HCT116 (cell line): ENCODE data around the gene ADD3.

Experiments
- EZH2phosphoT487 ChIP-seq: fragments of 200-600 bp; IDR thresholded peaks from 2 replicates; pipeline ENCODE4 v1.6.1; 2018; ENCODE audit warnings: antibody characterized with exemption, borderline replicate concordance
- RAD21 ChIP-seq: IDR thresholded peaks from 2 replicates; pipeline ENCODE4 v1.6.1; 2012; ENCODE audit warnings: low read depth, mild to moderate bottlenecking

DNA sequence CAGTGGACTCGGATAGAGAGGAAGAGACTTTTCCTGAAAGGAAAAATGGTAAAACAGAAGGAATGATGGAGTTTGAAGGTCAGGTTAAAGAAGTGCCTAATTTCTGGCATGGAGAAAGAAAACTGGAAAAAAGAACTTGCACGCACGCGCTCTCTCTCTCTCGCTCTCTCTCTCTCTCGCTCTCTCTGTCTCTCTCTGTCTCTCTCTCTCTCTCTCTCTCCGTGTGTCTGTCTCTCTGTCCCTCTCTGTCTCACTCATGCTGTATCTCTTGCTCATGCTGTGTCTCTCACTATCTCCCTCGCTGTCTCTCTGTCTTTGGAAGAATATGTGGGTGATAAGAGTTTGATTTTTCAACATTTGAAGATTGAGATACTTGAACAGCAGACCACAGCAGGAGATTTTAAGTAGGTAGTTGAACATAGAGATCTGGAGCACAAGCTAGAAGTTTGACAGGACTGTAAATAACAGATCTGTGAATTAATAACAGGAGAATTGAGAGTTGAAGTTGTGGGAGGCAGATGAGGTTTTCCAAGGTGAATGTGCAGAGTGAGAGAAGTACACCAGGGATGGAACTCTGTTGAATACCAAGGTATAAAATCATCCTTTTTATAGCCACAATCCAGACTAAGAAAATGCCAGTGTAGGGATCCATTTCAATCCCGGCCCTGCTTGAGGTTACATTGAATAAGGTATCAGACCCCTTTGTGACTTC, 33.1 kb downstream of the ADD3 start:
- no peak for TF ChIP-seq EZH2phosphoT487
- no peak for TF ChIP-seq RAD21
